Measurements from ENCODE around the gene DNAJC3.
"Not testable (repeated sequence)": the region's sequence is repeated elsewhere in the genome, so short reads cannot be mapped to it uniquely, and the experiment has no call there.

Gene DNAJC3, protein sequence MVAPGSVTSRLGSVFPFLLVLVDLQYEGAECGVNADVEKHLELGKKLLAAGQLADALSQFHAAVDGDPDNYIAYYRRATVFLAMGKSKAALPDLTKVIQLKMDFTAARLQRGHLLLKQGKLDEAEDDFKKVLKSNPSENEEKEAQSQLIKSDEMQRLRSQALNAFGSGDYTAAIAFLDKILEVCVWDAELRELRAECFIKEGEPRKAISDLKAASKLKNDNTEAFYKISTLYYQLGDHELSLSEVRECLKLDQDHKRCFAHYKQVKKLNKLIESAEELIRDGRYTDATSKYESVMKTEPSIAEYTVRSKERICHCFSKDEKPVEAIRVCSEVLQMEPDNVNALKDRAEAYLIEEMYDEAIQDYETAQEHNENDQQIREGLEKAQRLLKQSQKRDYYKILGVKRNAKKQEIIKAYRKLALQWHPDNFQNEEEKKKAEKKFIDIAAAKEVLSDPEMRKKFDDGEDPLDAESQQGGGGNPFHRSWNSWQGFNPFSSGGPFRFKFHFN

DNA sequence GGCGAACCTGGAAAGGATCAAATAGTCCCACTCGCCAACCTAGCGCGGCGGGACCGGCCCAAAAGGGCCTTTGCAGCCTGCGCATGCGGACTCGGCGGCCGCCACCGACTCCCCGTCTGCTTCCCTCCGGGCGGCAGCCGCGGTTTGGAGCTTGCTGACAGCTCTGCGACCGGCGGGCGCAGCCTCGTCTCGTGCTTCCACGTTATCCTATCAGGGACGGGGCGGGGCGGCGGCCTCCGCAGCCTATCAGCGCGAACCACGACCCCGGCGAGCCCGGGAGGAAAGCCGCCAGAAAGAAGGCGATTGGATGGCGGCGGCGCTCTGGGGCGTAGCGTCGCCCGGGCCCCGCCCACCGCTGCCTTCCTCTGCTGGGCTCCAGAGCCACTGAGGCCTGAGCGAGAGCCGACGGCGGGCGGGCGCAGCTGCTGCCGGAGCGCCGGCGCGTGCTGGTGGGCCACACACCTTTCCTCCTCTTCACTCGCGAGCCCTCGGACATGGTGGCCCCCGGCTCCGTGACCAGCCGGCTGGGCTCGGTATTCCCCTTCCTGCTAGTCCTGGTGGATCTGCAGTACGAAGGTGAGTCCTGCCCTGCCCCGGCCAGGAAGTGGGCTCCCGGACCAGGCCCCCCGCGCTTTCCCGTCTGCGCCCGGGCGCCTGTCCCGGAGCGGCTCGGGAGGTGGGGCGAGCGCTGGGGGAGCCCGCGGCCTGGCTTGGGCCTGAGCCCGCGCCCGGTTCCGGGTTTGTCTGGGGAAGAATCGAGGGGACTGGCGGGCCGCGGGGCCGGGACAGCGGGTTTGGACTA lies at the start of gene DNAJC3:
Gene DNAJC3, plus strand, starts transcription at position 378 of the 802 bp plus-strand sequence. Its CDS starts 117 bp downstream, at position 495.
- peak; percentile 99 for DNase-seq

- no peak for DNase-seq
These were observed 49.3 kb upstream of the DNAJC3 start for GRCh38 chr13:95627590-95627989.

- DNase-seq: no peak
These were observed 48.5 kb upstream of the DNAJC3 start for GRCh38 chr13:95628488-95628887.

DNA sequence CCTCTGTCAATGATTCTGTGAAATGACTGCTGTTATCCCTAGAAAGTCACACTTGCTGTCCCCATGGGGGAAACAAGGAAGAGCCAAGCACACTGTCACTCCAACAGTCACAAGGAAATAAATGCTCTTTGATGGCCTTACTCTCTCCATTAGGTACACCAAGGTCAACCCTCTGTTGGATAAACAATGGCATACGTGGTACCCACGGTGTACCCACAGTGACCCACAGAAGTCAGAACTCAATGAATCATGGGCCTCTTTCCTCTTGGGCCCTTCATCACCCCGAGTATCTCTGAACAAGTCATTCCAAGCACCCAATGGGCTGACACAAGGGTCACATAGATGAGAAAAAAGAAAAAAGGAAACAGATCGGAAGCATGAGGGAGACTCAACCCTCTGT lies 47.9 kb upstream of the DNAJC3 start:
- no peak for DNase-seq

DNA sequence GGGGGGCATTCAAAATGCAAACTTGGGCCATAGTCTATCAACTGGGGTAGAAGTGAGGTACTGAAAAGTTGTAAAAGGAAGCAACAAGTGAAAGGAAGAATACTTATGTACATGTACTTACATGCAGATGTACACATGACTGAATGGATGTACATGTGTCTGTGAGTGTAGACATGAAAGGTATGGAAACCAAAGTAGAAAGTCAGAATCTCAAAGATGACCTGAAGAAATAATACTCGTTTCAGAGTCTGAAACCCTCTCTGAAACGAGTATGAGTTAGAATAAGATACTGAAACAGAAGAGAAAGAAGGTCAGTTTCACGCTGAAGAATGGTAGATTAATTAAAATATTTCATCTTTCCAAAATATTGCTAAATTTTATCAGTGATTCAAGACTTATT lies 46.3 kb upstream of the DNAJC3 start:
- DNase-seq: no peak

DNA sequence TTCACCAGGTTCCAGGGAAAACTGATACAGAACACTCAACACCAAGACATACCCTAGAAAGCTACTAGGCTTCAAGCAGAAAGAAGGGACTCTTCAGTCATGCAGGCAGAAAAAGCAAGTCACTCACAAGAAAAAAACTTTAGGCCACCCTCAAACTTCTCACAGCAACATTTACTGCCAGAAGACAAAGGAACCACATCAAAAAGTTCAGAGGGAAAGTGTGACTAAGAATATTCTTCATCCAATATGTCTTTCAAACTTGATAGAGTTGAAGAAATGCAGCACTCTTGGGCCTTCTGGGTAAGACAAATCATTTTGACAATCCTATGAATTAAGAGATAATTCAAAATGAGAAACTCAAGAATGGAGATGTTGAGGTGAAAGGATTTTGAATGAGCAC lies 40.1 kb upstream of the DNAJC3 start:
- no peak for DNase-seq

GRCh38 chr13:95641291-95642027 lies 35.5 kb upstream of the DNAJC3 start:
- DNase-seq: peak; percentile 46 to 79

- peak; percentile 64 to 81 for DNase-seq
These were observed 34.8 kb upstream of the DNAJC3 start for GRCh38 chr13:95642028-95642621.

DNA sequence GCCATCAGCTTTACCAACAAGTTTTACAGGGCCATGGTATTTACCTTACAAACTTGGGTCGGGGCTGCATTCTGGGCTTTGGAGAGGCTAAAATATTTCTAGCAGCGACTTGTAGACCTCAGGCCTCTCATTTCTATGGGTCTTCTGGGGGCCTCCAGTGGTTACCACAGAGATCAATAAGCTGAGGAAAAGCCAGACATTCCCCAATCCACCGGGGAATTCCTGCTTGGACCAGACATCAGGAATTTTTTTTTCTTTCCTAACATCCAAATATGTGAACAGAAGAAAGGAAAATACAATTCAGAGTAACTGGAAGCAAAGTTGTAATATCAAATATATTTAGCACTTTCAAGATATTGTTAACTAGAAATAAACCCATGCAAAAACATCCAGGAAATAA lies 33.9 kb upstream of the DNAJC3 start:
- DNase-seq: no peak

GRCh38 chr13:95643571-95643935 lies 33.4 kb upstream of the DNAJC3 start:
- peak; percentile 49 to 50 for DNase-seq

DNA sequence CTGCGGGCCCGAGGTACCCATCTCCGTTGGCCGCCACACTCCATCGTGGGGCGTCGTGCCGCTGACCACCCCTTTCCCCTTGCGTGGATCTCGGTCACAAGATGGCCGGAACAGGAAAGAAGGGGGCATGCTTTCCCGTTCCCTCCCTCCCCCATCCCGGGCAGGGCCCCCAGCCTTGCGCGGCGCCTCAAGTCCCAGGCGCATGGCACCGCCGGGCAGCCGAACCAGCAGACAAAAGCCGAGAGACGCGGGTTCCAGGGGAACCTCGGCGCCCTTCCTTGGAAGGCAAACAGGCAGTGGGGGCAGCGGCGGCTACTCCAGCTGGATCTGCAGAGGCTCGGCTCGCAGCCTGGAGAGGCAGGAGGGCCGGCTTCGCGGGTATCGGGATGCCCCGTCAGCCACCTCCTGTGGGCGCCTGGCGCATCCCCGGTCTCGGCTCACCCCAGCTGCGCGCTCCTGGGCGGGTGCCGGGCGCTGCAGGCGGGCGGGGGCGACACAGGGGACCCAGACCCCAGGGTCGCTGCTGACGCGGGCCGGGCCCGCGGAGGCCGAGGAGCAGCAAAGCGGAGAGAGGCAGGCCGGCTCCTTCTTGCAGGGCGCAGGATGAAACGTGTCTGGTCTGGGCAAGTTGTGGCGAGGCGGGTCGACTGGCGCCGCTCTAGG lies 32.9 kb upstream of the DNAJC3 start:
- peak; percentile 58 to 66 for DNase-seq

- DNase-seq: peak; percentile 96 to 100
These were observed 32.3 kb upstream of the DNAJC3 start, which contains the start of gene DZIP1 for GRCh38 chr13:95644601-95645052. TSS of gene DZIP1 (minus strand) at chr13:95644706. CDS start at chr13:95642029, 2,677 bp downstream.

- DNase-seq: no peak
These were observed 29.6 kb upstream of the DNAJC3 start for GRCh38 chr13:95647321-95647720.

DNA sequence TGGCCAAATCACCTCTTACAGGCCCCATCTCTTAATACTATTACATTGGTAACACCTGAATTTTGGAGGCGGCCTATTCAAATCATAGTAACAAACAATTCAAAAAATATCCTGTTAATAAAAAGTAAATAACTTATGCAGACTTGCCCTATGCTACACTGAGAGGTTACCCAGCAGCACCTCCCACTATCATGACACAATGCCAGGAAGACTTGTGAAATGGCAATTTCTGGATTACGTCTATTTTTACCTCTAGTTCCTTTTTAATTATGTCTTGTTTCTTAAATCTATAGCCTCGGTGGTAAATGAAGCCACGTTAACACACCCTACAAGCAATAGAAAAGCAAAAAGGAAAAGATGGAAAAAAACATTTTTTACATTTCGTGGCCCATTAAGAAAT lies 26.2 kb upstream of the DNAJC3 start:
- DNase-seq: no peak

GRCh38 chr13:95652244-95652764 lies 24.6 kb upstream of the DNAJC3 start:
- DNase-seq: no peak

DNA sequence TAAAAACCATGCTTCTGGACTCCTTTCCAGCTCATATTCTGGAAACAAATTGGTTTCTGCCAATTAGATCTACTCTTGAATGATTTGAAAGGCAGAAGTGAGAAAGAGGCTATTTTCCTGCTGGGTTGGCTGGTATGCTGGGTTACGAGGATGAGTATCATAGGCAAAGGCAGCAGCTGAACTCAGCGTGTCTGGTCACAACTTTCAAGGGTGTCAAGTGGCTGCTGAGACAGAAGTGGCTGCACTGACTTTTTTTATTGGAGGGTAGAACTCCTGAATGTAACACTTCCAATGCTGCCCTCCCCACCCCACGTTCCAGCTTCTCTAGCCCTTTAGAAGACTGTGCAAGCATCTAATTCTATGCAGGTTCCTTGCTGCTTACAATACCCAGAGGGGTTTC lies 24.1 kb upstream of the DNAJC3 start:
- DNase-seq: no peak

- no peak for DNase-seq
These were observed 20.4 kb upstream of the DNAJC3 start for GRCh38 chr13:95656386-95657015.

GRCh38 chr13:95659500-95659899 lies 17.4 kb upstream of the DNAJC3 start:
- no peak for DNase-seq

- DNase-seq: peak; percentile 71 to 78
These were observed 15.9 kb upstream of the DNAJC3 start for GRCh38 chr13:95660981-95661581.

DNA sequence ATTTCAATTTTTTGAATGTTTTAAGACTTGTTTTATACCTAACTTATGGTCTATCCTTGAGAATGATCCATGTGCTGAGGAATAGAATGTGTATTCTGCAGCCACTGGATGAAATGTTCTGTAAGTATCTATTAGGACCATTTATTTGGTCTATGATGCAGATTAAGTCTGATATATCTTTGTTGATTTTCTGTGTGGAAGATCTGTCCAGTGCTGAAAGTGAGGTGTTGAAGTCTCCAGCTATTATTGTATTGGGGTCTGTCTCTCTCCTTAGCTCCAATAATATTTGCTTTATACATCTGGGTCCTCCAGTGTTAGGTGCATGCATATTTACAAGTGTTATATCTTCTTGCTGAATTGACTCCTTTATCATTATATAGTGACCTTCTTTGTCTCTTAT lies 9.7 kb upstream of the DNAJC3 start:
- not testable (repeated sequence) for DNase-seq

- no peak for DNase-seq
These were observed 5.3 kb upstream of the DNAJC3 start for GRCh38 chr13:95671597-95671996.
